HG03520 (cell line): Measurements from ENCODE around the gene MAGED1.
"Not testable (repeated sequence)": the region's sequence is repeated elsewhere in the genome, so short reads cannot be mapped to it uniquely, and the experiment has no call there.

Source experiments
- ATAC-seq: cut with Tn5 transposase; IDR thresholded peaks from one replicate; pipeline ENCODE4 v1.9.1; 2021; ENCODE audit warnings: mild to moderate bottlenecking, moderate library complexity; ENCODE audit not compliant: unreplicated experiment

The MAGED1 gene

GRCh38 chrX:51894697-51895336, 1.4 kb downstream of the MAGED1 start:
- ATAC-seq, result peak; percentile 50

- no peak for ATAC-seq
Observed at GRCh38 chrX:51896626-51897025, 3.2 kb downstream of the MAGED1 start.

GRCh38 chrX:51899741-51900140, 6.3 kb downstream of the MAGED1 start:
- no peak for ATAC-seq

GRCh38 chrX:51902510-51903050, 9.2 kb downstream of the MAGED1 start:
- ATAC-seq, result no peak

- ATAC-seq, result not testable (repeated sequence)
Observed at GRCh38 chrX:51905152-51905551, 11.7 kb downstream of the MAGED1 start.

GRCh38 chrX:51905711-51906110, 12.3 kb downstream of the MAGED1 start:
- no peak for ATAC-seq

- no peak for ATAC-seq
Observed at GRCh38 chrX:51917604-51918003, 24.2 kb downstream of the MAGED1 start.

- no peak for ATAC-seq
Observed at GRCh38 chrX:51922561-51922960, 29.1 kb downstream of the MAGED1 start.

- no peak for ATAC-seq
Observed at GRCh38 chrX:51931566-51932150, 38.2 kb downstream of the MAGED1 start.
